Left lung (tissue), 10 donors: Measurements from ENCODE around the gene DOCK3. TPM values are rescaled to one million over a fixed set of nuclear protein-coding genes. Genes with fewer than 3 reads are reported as not detected.

Source experiments
- ATAC-seq: fragments of 200-7000 bp; cut with Tn5 transposase; one replicate; pipeline ENCODE4 v1.9.1; 2020; ENCODE audit warnings: moderate library complexity
- DNase-seq, 4 donors: peaks; one replicate each; pipeline ENCODE4 v3.0.0-alpha.2; 2013 to 2020
- H3K27ac ChIP-seq, 2 donors: fragments of 200-600 bp; sonication (generic) in 1 of 2; one replicate each; pipeline versions ENCODE4 v1.5.0 to v1.8.0; 2020 to 2021
- H3K27me3 ChIP-seq, 2 donors: fragments of 200-600 bp; sonication (generic) in 1 of 2; one replicate each; pipeline versions ENCODE4 v1.5.0 to v1.8.0; 2020 to 2021
- H3K36me3 ChIP-seq, 2 donors: fragments of 200-600 bp; sonication (generic) in 1 of 2; one replicate each; pipeline versions ENCODE4 v1.5.0 to v1.8.0; 2020 to 2021
- H3K4me1 ChIP-seq, 2 donors: fragments of 200-600 bp; one replicate each; pipeline ENCODE4 v1.8.0; 2021
- H3K4me3 ChIP-seq, 2 donors: fragments of 200-600 bp; sonication (generic) in 1 of 2; one replicate each; pipeline versions ENCODE4 v1.5.0 to v1.8.0; 2020 to 2021; ENCODE audit warnings: mild to moderate bottlenecking in 1 of 2
- H3K9me3 ChIP-seq, 2 donors: fragments of 200-600 bp; sonication (generic) in 1 of 2; one replicate each; pipeline versions ENCODE4 v1.5.0 to v1.8.0; 2020 to 2021
- intact Hi-C, 2 donors: fragments of 100-400 bp; cut with DNase I; formaldehyde crosslinking; loops; one replicate each; pipeline versions ENCODE4 v1.11.2 to v1.14.2; 2022
- polyA plus RNA-seq, 6 donors: library from polyadenylated mRNA; unstranded; fragments of 120-200 nt; gene quantifications; one replicate each; pipeline ENCODE4 v1.2.1, GENCODE V29; 2013; ENCODE audit not compliant: insufficient read length in 6 of 6
- total RNA-seq, 2 donors: library from RNA; stranded (reverse); fragmentation: NEBNext Ultra II Directional; extraction: Animal tissue kit (Norgen Biotek cat#: 25700); gene quantifications; one replicate each; pipeline ENCODE4 v1.2.1, GENCODE V29; 2021
- TF ChIP-seq, protein P1 (sequence below), 2 donors: fragments of 200-600 bp; sonication (generic) in 1 of 2; IDR thresholded peaks; one replicate each; pipeline versions ENCODE4 v1.5.0 to v1.8.0; 2021; ENCODE audit warnings: antibody characterized with exemption in 2 of 2
- donor health status: DM: no; HTN: yes; CAD: no.
- donor health status: DM: no; HTN: no; CAD: no.

DOCK3 gene
- total and polyA plus RNA-seq, 8 donors = 0.34 to 2.2 (median 1.8) TPM

DNA sequence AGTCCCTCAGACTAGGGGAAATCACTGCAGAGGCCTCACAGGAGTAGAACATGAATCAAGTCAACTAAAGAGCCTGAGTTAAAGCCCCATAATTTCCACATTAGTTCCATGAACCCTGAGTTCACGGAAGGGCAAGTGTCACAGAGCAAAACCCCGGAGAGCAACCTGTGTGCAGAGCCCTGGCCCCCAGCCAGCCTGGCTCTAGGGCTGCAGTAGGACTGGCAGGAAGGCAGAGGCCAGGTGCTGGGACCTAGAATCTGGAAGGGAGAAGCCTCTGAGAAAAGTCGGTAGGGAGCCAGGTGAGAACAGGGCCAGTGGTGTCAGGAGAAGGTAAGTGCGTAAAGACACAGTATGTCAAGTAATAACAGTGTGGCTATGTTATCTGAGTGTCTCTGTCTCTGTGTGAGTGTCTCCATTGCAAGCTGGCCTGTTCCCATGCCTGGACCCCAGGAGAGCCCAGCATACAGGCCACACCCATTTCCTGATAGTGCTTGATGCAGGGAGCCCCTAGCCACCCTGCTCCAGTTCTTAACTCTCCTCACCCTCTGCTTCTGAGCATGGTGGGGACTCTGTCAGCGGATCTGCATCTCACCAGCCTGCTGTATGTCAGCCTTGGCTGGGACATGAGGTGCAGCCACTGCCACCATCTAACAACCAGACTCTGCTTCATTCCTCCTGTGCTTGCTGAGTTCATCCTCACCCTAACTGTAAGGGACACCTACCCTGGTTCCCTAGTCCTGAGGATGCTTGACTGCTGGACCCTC, 699.1 kb downstream of the DOCK3 start:
- Histone ChIP-seq H3K9me3 (no peaks in the 10 kb centered on the region), H3K4me3 (no peak overlapping the region), H3K36me3 (no peaks in the 10 kb centered on the region), H3K4me1 (no peaks in the 10 kb centered on the region), H3K27me3 (no peaks in the 10 kb centered on the region), H3K27ac (no peak overlapping the region)
- TF ChIP-seq, protein P1, sequence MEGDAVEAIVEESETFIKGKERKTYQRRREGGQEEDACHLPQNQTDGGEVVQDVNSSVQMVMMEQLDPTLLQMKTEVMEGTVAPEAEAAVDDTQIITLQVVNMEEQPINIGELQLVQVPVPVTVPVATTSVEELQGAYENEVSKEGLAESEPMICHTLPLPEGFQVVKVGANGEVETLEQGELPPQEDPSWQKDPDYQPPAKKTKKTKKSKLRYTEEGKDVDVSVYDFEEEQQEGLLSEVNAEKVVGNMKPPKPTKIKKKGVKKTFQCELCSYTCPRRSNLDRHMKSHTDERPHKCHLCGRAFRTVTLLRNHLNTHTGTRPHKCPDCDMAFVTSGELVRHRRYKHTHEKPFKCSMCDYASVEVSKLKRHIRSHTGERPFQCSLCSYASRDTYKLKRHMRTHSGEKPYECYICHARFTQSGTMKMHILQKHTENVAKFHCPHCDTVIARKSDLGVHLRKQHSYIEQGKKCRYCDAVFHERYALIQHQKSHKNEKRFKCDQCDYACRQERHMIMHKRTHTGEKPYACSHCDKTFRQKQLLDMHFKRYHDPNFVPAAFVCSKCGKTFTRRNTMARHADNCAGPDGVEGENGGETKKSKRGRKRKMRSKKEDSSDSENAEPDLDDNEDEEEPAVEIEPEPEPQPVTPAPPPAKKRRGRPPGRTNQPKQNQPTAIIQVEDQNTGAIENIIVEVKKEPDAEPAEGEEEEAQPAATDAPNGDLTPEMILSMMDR (IDR thresholded peaks at IDR 0.05) = no peak
- DNase-seq = no peak
- intact Hi-C loops = loop anchor here in 1 of 2 donors (10.0 kb wide), 1 partner anchor 269 kb away; no protein-coding TSS in a partner anchor
- ATAC-seq = no peak

DNA sequence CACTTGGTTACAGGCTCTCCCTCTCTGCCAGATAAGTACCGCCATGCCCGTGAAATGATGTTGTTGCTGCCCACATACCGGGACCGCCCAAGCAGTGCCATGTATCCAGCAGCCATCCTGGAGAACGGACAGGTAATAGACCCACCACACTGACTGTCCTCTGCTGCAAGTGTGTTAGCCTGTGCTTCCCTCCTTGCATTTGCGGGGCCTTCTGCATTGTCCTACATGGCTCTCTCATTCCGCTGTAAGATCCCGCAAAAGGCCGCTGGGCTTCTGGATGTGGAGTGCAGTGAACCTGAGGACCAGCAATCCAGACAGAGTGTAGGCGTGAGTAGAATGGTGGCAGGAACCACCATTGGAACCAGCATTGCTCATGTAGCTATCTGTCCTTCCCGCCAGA, 699.7 kb downstream of the DOCK3 start:
- TF ChIP-seq, protein P1 (IDR thresholded peaks at IDR 0.05) = no peak
- no peak for DNase-seq

DNA sequence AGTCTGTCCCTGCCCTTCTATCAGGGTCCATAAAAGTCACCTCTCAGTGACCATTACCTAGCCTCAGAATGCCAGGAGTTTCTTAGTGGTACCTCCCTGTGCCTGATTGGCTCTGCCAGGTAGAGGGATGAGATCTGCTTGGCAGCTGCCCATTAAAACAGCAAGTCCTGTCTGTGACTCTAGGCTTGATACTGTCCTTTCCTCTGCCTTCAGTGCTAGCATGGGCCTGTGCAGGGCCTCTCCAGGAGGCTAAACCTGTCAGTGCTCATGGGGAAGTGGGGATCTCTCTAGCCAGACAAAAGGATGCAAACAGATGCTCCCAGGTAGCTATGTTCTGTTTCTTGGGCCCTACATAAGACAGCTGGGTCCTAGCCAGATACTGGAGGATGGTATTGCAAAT, 700.4 kb downstream of the DOCK3 start:
- intact Hi-C loops = loop anchor here in 1 of 2 donors (10.0 kb wide), 1 partner anchor 270 kb away; no protein-coding TSS in a partner anchor
- TF ChIP-seq, protein P1 (IDR thresholded peaks at IDR 0.05) = no peak
- Histone ChIP-seq H3K9me3 (no peaks in the 10 kb centered on the region), H3K4me3 (no peak overlapping the region), H3K27me3 (no peaks in the 10 kb centered on the region), H3K4me1 (no peaks in the 10 kb centered on the region), H3K27ac (no peak overlapping the region), H3K36me3 (no peaks in the 10 kb centered on the region)
- ATAC-seq (no peak), DNase-seq (no peak)

More for the DNA sequence above, 699.7 kb downstream of the DOCK3 start:
- Histone ChIP-seq H3K27me3 (no peaks in the 10 kb centered on the region), H3K9me3 (no peaks in the 10 kb centered on the region), H3K36me3 (no peaks in the 10 kb centered on the region), H3K4me3 (no peak overlapping the region), H3K4me1 (no peaks in the 10 kb centered on the region), H3K27ac (no peak overlapping the region)
- ATAC-seq = no peak
- intact Hi-C loops = loop anchor here in 1 of 2 donors (10.0 kb wide), 1 partner anchor 270 kb away; no protein-coding TSS in a partner anchor

DNA sequence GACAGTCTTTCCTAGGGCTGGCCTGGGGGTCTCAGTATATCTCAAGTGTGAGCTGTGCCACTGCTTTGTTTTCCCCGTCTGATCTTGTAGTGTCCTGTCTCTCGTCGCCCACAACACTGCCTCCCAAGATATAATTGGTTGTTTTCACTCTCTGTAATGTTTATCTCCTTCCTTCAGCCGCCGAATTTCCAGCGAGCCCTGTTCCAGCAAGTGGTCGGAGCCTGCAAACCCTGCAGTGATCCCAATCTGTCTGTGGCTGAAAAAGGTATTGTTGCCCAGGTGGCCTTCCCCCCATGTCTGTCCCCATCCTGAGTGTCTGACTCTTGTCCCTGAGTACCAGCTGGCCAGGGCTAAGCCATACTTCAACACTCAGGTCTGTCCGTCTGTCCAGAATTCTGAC, 700.8 kb downstream of the DOCK3 start:
- DNase-seq (no peak), ATAC-seq (no peak)
- no peaks in the 10 kb centered on the region for H3K36me3 ChIP-seq
- TF ChIP-seq, protein P1 (IDR thresholded peaks at IDR 0.05) = no peak
- no peak overlapping the region for H3K4me3 ChIP-seq
- intact Hi-C loops = loop anchor here in 1 of 2 donors (10.0 kb wide), 1 partner anchor 271 kb away; no protein-coding TSS in a partner anchor
- H3K27me3 ChIP-seq = no peaks in the 10 kb centered on the region
- H3K27ac ChIP-seq = no peak overlapping the region
- no peaks in the 10 kb centered on the region for H3K9me3 ChIP-seq
- H3K4me1 ChIP-seq = no peaks in the 10 kb centered on the region

DNA sequence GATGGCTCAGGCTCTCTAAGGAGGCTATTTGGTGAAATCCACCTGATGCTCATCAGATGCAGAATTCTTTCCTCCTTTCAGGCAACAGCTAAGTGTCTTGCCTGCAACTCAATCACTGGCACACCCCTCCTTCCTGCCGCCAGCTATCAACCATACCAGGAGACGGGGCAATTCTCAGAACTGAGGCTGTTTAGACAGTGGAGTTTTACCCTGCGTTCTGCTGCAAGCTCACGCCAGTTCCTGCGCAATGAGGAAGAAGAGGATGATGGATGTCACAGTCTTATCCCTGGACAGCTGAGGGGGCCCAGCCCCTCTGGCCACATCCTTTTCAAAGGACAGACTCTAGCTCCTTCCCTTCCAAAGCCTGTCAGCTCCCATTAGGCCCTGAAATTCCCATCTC, 703.3 kb downstream of the DOCK3 start:
- intact Hi-C loops = loop anchor here in 1 of 2 donors (10.0 kb wide), 1 partner anchor 273 kb away; no protein-coding TSS in a partner anchor
- H3K36me3 ChIP-seq = no peaks in the 10 kb centered on the region
- ATAC-seq = no peak
- H3K9me3 ChIP-seq = no peaks in the 10 kb centered on the region
- TF ChIP-seq, protein P1 (IDR thresholded peaks at IDR 0.05) = no peak
- H3K27ac ChIP-seq = no peak overlapping the region
- H3K4me1 ChIP-seq = no peaks in the 10 kb centered on the region
- no peak for DNase-seq
- no peak overlapping the region for H3K4me3 ChIP-seq
- H3K27me3 ChIP-seq = no peaks in the 10 kb centered on the region
